Omental fat pad (tissue), 4 donors: ENCODE results near the gene UGT2A3. TPM values are rescaled to one million over a fixed set of nuclear protein-coding genes. Genes with fewer than 3 reads are reported as not detected.

Experiments used
- ATAC-seq: fragments of 150-250 bp; one replicate; pipeline ENCODE4 v1.9.1; 2016; ENCODE audit warnings: mild to moderate bottlenecking, moderate library complexity; ENCODE audit not compliant: low FRiP score
- DNase-seq: peaks from one replicate; pipeline ENCODE4 v3.0.0-alpha.2; 2019; ENCODE audit warnings: low spot score
- total RNA-seq, 4 donors: library from RNA; depleted of rRNA; stranded (reverse); fragments of >200 nt; gene quantifications; one replicate each; pipeline ENCODE4 v1.1.0, GENCODE V29; 2016
- TF ChIP-seq, protein P1 (sequence below), 3 donors: fragments of 450-650 bp; IDR thresholded peaks; one replicate each; pipeline ENCODE4 v1.5.1; 2016 to 2017; ENCODE audit warnings: antibody characterized with exemption in 3 of 3, mild to moderate bottlenecking in 3 of 3, moderate library complexity in 2 of 3

UGT2A3 gene
- total RNA-seq, 4 donors from 2014 or later = not detected

DNA sequence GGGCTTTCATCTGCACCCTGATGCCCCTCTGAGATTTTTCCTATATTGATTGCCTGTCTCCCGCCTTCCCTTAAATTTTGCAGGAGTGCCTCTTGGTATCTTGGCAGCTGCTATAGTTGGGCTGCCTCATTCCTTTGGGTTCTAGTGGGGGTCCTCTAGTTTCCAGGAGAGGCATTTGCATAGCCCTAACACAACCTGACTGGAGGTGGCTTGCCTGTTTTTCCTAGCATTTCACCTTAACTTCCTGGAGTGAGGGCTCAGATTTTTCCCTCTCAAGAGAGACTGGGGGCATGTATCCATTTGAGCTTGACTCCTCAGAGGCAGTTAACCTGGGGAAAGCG, 46.0 kb downstream of the UGT2A3 start:
- TF ChIP-seq, protein P1, sequence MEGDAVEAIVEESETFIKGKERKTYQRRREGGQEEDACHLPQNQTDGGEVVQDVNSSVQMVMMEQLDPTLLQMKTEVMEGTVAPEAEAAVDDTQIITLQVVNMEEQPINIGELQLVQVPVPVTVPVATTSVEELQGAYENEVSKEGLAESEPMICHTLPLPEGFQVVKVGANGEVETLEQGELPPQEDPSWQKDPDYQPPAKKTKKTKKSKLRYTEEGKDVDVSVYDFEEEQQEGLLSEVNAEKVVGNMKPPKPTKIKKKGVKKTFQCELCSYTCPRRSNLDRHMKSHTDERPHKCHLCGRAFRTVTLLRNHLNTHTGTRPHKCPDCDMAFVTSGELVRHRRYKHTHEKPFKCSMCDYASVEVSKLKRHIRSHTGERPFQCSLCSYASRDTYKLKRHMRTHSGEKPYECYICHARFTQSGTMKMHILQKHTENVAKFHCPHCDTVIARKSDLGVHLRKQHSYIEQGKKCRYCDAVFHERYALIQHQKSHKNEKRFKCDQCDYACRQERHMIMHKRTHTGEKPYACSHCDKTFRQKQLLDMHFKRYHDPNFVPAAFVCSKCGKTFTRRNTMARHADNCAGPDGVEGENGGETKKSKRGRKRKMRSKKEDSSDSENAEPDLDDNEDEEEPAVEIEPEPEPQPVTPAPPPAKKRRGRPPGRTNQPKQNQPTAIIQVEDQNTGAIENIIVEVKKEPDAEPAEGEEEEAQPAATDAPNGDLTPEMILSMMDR (IDR thresholded peaks at IDR 0.05) = no peak
- no peak for DNase-seq

DNA sequence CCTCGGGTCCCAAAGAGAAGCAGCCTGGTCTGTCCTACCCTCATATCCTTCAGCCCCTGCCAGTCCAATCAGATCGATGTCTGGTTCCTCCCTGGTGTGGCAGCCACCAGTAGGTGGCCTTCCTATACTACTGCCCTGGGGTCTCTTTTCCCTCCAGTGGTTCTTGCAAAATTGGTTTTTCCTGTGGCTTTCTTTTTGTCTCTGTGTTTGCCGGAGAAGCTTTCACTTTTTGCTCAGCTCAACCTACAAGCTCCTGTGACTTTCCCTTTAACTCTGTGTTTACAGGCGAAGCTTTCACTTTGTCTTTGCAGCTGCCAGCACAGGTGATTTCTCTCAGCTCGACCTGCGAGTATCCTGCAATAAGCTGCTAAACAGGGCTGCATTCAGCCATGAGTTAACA, 46.8 kb downstream of the UGT2A3 start:
- TF ChIP-seq, protein P1 (IDR thresholded peaks at IDR 0.05) = no peak
- DNase-seq (no peak), ATAC-seq (no peak)

More for the DNA sequence above, 46.0 kb downstream of the UGT2A3 start:
- no peak for ATAC-seq

DNA sequence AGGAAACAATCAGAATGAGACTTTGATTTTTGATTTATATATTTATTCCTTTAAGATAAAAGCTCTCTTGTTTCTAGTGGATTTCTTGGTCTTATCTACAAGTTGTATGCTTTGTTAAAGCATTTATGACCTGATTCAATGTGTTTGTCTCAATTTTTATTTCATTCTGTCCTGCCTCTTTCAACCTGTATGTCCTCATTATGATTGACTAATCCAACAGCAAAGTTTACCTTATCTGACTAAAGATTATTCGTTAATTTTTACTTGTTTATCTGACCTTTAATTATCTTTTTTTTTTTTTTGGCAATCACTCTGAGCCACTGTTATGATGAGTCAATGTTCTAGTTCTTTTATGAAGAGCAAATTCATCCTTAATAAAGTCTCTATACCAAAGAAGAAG, 54.9 kb downstream of the UGT2A3 start:
- TF ChIP-seq, protein P1 (IDR thresholded peaks at IDR 0.05) = no peak
- ATAC-seq = no peak
- no peak for DNase-seq

DNA sequence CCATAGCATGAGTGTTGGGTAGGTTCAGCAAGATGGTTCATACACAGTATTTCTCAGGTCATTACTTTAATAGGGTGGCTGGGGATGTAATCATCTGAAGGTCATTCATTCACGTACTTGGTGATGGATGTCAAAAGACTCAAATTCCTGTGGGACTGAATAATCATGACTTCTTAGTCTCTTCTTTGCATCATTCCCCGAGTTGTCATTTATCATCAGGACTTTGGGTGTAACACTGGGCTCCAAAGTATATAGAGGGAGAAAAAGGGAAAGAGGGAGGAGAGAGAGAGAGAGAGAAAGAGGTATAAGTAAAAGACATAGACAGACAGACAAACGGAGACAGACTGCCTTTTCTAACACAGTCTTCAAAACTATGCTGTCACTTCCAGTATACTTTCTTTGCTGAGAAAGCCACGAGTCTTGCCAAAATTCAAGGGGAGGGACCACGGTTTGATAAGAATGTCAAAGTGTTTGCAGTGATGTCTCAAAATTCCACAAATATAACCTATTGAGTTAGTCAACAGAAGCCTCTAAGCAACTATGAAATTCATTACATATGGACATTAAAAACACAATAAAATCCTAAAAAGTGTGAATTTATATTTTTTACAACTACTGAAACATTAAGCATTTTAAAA, 55.9 kb downstream of the UGT2A3 start:
- TF ChIP-seq, protein P1 (IDR thresholded peaks at IDR 0.05) = no peak
- no peak for ATAC-seq

DNA sequence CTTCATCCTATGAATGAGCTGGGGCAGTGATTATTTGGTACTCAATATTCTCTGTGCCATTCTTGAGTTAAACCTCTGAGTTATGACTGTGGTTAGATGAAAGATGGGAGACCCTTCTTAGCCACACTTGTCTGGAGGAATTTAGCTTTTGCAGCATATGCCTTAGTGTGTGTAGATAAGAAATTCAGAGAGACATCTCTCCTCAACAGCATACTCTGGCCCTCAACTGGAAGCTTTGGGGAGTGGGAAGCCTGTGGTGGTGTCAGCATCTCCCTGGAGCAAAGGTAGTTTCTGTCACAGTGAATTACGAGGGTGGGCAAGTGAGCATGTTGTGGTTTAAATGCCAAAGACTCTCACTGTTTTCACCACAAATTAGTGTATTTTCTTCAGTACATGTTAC, 58.7 kb downstream of the UGT2A3 start:
- DNase-seq (no peak), ATAC-seq (no peak)
- TF ChIP-seq, protein P1 (IDR thresholded peaks at IDR 0.05) = no peak

More for the DNA sequence above, 55.9 kb downstream of the UGT2A3 start:
- no peak for DNase-seq

DNA sequence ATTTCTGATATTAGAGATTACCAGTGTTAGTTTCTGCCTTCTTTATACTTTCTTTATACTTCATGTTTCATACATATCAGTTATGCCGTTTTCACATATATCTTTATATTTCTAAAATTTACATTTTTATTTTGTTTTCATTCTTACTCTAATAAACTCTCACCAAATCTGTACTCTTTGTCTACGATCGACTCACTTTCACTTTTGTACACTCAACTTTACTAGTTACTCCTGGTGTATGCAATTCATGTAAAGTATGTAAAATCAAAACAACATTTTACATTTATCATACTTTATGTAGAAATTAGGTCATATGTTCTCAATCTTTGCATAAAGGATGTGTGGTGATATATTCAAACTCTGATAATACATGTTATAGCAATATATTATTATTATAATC, 59.9 kb downstream of the UGT2A3 start:
- DNase-seq (no peak), ATAC-seq (no peak)
- TF ChIP-seq, protein P1 (IDR thresholded peaks at IDR 0.05) = no peak

DNA sequence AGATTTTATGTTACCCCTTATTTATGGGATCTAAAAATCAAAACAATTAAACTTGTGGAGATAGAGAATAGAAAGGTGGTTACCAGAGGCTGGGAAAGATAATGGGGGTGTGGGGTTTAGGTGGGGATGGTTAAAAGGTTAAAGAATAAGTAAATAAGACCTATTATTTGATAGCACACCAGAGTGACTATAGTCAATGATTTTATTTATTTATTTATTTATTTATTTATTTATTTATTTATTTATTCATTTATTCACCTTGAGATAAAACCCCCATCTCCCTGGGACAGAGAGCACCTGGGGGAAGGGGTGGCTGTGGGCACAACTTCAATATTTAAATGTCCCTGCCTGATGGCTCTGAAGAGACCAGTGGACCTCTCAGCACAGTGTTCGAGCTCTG, 66.1 kb downstream of the UGT2A3 start:
- ATAC-seq (no peak), DNase-seq (no peak)
- TF ChIP-seq, protein P1 (IDR thresholded peaks at IDR 0.05) = no peak
